ENCODE results near the gene HSPA12B. TPM values are rescaled to one million over a fixed set of nuclear protein-coding genes. Genes with fewer than 3 reads are reported as not detected.

Gene HSPA12B
- polyA plus RNA-seq, 2 of the 4 experiments (the other 2 are of a cell fraction): 0.37 to 1.2 TPM

DNA sequence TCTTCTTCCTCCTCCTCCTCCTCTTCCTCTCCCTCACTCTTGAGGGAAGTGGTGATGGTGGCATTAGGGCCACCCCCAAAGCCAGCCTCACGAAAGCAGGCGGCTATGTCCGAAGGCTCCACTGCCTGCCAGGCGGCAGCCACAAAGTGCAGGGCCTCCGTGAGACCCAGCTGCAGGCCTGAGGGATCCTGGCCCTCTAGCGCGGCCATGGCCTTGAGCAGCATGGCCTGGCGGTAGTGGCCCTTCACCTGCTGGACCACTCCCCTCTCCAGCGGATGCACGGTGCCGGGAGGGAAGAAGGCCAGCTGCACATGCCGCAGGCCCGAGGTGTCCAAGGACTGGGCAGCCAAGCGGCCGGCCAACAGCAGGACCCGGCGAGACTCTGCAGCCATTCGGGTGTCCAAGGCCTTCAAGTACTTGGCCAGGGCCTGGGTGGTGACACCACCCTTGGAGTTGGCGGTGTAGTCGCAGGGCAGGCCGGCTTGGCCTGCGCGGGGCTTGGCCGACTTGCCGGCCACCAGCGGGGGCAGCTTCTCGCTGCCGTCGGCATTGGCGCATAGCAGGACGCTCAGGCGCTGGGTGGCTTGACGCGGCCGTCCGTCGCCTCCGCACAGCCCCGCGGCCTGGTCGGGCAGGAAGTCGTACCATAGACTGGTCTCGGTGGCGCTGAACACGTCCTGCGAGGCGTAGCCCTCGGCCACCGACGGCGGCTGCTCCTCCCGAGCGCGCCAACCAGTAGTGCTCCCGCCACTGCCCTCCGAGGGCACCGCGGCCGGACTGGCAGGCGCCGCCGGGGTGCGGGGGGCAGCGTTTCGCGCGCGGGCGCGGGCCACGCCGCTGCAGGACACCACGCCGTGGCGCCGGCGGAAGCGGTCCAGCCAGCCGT lies 53.0 kb downstream of the HSPA12B start (continued):
- TF ChIP-seq ZC3H11A (IDR thresholded peaks at IDR 0.05) (no peak), HDAC2 (IDR thresholded peaks at IDR 0.05) (no peak), CHD4 (IDR thresholded peaks at IDR 0.05; ENCODE audit: borderline replicate concordance) (no peak), HOXA7 (CRISPR knock-in tag; IDR thresholded peaks at IDR 0.05) (no peak), JUNB (IDR thresholded peaks at IDR 0.05) (no peak), TP53 (CRISPR knock-in tag; IDR thresholded peaks at IDR 0.05) (no peak), JUN (IDR thresholded peaks at IDR 0.05) (peak in 1 of 2 experiments; percentile 56; a peak in 3 of 5 replicates)

DNA sequence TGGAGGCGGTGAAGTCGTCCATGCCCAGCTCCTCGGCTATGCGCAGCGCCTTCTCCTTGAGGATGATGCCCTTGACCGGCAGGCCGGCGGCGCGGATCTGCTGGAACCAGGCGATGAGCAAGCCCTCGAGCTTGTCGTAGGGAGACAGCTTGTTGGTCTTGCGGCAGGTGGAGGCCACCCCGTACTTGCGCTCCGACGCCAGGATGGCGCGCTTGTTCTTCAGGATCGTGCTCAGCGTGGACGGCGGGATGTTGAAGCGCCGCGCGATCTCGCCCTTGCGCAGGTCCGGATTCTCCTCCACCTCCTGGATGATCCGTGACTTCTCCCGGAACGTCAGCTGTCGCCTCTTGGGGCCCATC lies 53.6 kb downstream of the HSPA12B start:
- no peaks in the 10 kb centered on the region for H3K9me3 ChIP-seq
- no peak for TF ChIP-seq RFX5 (IDR thresholded peaks at IDR 0.05)
- no peak for TF ChIP-seq EHMT2 (IDR thresholded peaks at IDR 0.05; ENCODE audit: low read depth)
- TF ChIP-seq, protein P1, sequence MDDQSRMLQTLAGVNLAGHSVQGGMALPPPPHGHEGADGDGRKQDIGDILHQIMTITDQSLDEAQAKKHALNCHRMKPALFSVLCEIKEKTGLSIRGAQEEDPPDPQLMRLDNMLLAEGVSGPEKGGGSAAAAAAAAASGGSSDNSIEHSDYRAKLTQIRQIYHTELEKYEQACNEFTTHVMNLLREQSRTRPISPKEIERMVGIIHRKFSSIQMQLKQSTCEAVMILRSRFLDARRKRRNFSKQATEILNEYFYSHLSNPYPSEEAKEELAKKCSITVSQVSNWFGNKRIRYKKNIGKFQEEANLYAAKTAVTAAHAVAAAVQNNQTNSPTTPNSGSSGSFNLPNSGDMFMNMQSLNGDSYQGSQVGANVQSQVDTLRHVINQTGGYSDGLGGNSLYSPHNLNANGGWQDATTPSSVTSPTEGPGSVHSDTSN (IDR thresholded peaks at IDR 0.05): no peak
- TF ChIP-seq ZC3H11A (IDR thresholded peaks at IDR 0.05): no peak
- TF ChIP-seq, protein P2, sequence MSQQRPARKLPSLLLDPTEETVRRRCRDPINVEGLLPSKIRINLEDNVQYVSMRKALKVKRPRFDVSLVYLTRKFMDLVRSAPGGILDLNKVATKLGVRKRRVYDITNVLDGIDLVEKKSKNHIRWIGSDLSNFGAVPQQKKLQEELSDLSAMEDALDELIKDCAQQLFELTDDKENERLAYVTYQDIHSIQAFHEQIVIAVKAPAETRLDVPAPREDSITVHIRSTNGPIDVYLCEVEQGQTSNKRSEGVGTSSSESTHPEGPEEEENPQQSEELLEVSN (IDR thresholded peaks at IDR 0.05; ENCODE audit: borderline replicate concordance, low read depth): peak; percentile 90
- TF ChIP-seq HDAC2 (IDR thresholded peaks at IDR 0.05): no peak
- TF ChIP-seq FOSB (CRISPR knock-in tag; IDR thresholded peaks at IDR 0.05): no peak
- no peak for TF ChIP-seq ZNF302 (CRISPR knock-in tag; IDR thresholded peaks at IDR 0.05)
- TF ChIP-seq, protein P3, sequence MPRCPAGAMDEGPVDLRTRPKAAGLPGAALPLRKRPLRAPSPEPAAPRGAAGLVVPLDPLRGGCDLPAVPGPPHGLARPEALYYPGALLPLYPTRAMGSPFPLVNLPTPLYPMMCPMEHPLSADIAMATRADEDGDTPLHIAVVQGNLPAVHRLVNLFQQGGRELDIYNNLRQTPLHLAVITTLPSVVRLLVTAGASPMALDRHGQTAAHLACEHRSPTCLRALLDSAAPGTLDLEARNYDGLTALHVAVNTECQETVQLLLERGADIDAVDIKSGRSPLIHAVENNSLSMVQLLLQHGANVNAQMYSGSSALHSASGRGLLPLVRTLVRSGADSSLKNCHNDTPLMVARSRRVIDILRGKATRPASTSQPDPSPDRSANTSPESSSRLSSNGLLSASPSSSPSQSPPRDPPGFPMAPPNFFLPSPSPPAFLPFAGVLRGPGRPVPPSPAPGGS (IDR thresholded peaks at IDR 0.05): no peak
- TF ChIP-seq RNF2 (IDR thresholded peaks at IDR 0.05; ENCODE audit: borderline replicate concordance, low read depth): peak; percentile 66; the same call in 1 of the 2 replicates
- TF ChIP-seq KDM5A (IDR thresholded peaks at IDR 0.05): no peak
- TF ChIP-seq, protein P4, sequence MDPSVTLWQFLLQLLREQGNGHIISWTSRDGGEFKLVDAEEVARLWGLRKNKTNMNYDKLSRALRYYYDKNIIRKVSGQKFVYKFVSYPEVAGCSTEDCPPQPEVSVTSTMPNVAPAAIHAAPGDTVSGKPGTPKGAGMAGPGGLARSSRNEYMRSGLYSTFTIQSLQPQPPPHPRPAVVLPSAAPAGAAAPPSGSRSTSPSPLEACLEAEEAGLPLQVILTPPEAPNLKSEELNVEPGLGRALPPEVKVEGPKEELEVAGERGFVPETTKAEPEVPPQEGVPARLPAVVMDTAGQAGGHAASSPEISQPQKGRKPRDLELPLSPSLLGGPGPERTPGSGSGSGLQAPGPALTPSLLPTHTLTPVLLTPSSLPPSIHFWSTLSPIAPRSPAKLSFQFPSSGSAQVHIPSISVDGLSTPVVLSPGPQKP (IDR thresholded peaks at IDR 0.05; ENCODE audit: low read depth, low read length): no peak
- TF ChIP-seq, protein P5, sequence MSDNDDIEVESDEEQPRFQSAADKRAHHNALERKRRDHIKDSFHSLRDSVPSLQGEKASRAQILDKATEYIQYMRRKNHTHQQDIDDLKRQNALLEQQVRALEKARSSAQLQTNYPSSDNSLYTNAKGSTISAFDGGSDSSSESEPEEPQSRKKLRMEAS (IDR thresholded peaks at IDR 0.05): peak; percentile 93
- TF ChIP-seq, protein P6, sequence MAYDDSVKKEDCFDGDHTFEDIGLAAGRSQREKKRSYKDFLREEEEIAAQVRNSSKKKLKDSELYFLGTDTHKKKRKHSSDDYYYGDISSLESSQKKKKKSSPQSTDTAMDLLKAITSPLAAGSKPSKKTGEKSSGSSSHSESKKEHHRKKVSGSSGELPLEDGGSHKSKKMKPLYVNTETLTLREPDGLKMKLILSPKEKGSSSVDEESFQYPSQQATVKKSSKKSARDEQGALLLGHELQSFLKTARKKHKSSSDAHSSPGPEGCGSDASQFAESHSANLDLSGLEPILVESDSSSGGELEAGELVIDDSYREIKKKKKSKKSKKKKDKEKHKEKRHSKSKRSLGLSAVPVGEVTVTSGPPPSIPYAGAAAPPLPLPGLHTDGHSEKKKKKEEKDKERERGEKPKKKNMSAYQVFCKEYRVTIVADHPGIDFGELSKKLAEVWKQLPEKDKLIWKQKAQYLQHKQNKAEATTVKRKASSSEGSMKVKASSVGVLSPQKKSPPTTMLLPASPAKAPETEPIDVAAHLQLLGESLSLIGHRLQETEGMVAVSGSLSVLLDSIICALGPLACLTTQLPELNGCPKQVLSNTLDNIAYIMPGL (CRISPR knock-in tag; IDR thresholded peaks at IDR 0.05; ENCODE audit: borderline replicate concordance): no peak
- TF ChIP-seq HOXB13 (CRISPR knock-in tag; IDR thresholded peaks at IDR 0.05; ENCODE audit: low read depth): no peak
- no peak for TF ChIP-seq BHLHE40 (IDR thresholded peaks at IDR 0.05; ENCODE audit: low read depth, low read length)
- no peak for TF ChIP-seq GATA3 (IDR thresholded peaks at IDR 0.05; ENCODE audit: borderline replicate concordance)
- 0 out of 2 replicates have a peak, but pooled peaks have one; percentile 14 for TF ChIP-seq ESRRA (IDR thresholded peaks at IDR 0.05; ENCODE audit: borderline replicate concordance, low read length)
- TF ChIP-seq, protein P7, sequence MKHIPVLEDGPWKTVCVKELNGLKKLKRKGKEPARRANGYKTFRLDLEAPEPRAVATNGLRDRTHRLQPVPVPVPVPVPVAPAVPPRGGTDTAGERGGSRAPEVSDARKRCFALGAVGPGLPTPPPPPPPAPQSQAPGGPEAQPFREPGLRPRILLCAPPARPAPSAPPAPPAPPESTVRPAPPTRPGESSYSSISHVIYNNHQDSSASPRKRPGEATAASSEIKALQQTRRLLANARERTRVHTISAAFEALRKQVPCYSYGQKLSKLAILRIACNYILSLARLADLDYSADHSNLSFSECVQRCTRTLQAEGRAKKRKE (CRISPR knock-in tag; IDR thresholded peaks at IDR 0.05; ENCODE audit: low read depth): 0 out of 2 replicates have a peak, but pooled peaks have one; percentile 37
- no peak for TF ChIP-seq HOXB5 (CRISPR knock-in tag; IDR thresholded peaks at IDR 0.05)
- no peak for TF ChIP-seq ZFP36 (IDR thresholded peaks at IDR 0.05; ENCODE audit: borderline replicate concordance, partially characterized antibody)
- no peak for TF ChIP-seq RAD21 (conservative IDR thresholded peaks at IDR 0.05 in 1 of 2, IDR thresholded peaks at IDR 0.05 in 1 of 2)
- no peak for TF ChIP-seq EP300 (IDR thresholded peaks at IDR 0.05)
- no peak for TF ChIP-seq EHF (CRISPR knock-in tag; IDR thresholded peaks at IDR 0.05)
- no peak for TF ChIP-seq CEBPB (IDR thresholded peaks at IDR 0.05)
- no peak for TF ChIP-seq JUNB (IDR thresholded peaks at IDR 0.05)
- no peak for TF ChIP-seq RARB (CRISPR knock-in tag; IDR thresholded peaks at IDR 0.05)
- no peak for TF ChIP-seq RCOR1 (IDR thresholded peaks at IDR 0.05; ENCODE audit: low read depth, low read length)
- H3K4me1 ChIP-seq: peaks cover 43% of the 10 kb centered on the region
- peak overlapping the region; percentile 86 for H3K4me3 ChIP-seq
- DNase-seq (ENCODE audit: low read depth in 1 of 2, low spot score in 1 of 2) (peak in 1 of 2 experiments; percentile 80), FAIRE-seq (peak; percentile 87), ATAC-seq (peak; percentile 24 to 52)
- POLR2A ChIA-PET: interaction anchor here (0.6 to 3.0 kb wide), 10 partner anchors 9 to 299 kb away, joined by 3 to 40 read pairs (median 5); partner anchors contain the start of genes ADISSP and AP5S1
- H3K4me2 ChIP-seq: peak overlapping the region; percentile 97
- H3K27ac ChIP-seq: peak overlapping the region; percentile 88 to 96
- 1% methylated on average over 28 of the region's 35 CpGs for WGBS (ENCODE audit: missing lambda C conversion rate)
- CTCF ChIA-PET: interaction anchor here (0.6 to 56.5 kb wide), 21 partner anchors 9 to 286 kb away, joined by 3 to 1634 read pairs (median 6); partner anchors contain the start of genes ADISSP, CDC25B and HSPA12B
